Measurements from ENCODE around the gene B3GALNT2.

DNA sequence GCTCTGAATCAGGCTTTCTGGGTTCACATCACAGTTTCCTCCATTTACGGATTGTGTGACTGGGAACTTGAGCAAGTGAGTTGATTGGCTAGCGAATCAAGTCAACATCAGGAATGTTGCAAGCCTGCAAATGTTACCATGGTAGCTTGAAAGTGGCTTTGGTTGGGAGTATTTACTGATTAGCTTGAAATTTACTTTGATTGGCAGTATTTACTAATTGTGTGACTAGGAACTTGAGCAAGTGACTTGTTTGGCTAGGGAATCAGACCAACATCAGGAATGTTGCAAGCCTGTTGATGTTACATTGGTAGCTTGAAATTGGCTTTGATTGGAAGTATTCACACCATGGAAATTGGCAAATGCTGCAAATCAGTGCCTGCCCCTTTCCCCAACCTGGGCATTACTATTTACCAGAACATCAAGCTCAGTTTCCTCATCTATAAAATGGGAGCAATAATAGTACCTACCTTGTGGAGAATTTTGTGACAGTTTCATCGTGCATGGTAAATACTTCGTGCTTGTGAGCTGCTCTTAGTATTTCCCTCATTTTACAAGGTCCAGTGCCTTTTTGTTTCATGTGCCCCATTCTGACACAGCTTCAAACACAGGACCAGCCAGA, 23.1 kb upstream of the B3GALNT2 start:
- TF ChIP-seq, protein P1, sequence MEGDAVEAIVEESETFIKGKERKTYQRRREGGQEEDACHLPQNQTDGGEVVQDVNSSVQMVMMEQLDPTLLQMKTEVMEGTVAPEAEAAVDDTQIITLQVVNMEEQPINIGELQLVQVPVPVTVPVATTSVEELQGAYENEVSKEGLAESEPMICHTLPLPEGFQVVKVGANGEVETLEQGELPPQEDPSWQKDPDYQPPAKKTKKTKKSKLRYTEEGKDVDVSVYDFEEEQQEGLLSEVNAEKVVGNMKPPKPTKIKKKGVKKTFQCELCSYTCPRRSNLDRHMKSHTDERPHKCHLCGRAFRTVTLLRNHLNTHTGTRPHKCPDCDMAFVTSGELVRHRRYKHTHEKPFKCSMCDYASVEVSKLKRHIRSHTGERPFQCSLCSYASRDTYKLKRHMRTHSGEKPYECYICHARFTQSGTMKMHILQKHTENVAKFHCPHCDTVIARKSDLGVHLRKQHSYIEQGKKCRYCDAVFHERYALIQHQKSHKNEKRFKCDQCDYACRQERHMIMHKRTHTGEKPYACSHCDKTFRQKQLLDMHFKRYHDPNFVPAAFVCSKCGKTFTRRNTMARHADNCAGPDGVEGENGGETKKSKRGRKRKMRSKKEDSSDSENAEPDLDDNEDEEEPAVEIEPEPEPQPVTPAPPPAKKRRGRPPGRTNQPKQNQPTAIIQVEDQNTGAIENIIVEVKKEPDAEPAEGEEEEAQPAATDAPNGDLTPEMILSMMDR (conservative IDR thresholded peaks at IDR 0.05): no peak
- no peak for TF ChIP-seq EZH2 (IDR thresholded peaks at IDR 0.05; ENCODE audit: low read depth)
